Measurements from ENCODE around the gene FLYWCH2. TPM values are rescaled to one million over a fixed set of nuclear protein-coding genes. Genes with fewer than 3 reads are reported as not detected.

The FLYWCH2 gene
- total and polyA plus RNA-seq, 2 of the 4 experiments (the other 2 are of a cell fraction) = 42.3 to 66.3 TPM

GRCh38 chr16:2841606-2842339, 41.2 kb upstream of the FLYWCH2 start:
- Histone ChIP-seq H3K14ac (replicated peaks; ENCODE audit: low read depth, low read length) (no peak overlapping the region), H2AK5ac (ENCODE audit: low read depth, low read length) (no peak overlapping the region), H3K4ac (ENCODE audit: low read depth, low read length) (no peak overlapping the region), H2BK15ac (ENCODE audit: low read depth, low read length) (no peak overlapping the region), H3K18ac (ENCODE audit: low read depth, low read length) (no peak overlapping the region), H3K9ac (ENCODE audit: low read depth, low read length) (no peak overlapping the region), H2AFZ (replicated peaks; ENCODE audit: low read length, poor library complexity) (peak overlapping the region; percentile 78), H3K79me1 (ENCODE audit: low read depth in 1 of 2, low read length in 2 of 2) (no peaks in the 10 kb centered on the region), H3K9me3 (ENCODE audit: control insufficient read depth, insufficient read depth, low read length) (no peaks in the 10 kb centered on the region), H4K5ac (ENCODE audit: low read depth, low read length) (no peak overlapping the region), H2AK9ac (replicated peaks; ENCODE audit: low read depth, low read length, poor library complexity) (no peak overlapping the region), H3K23ac (ENCODE audit: low read depth, low read length) (no peak overlapping the region), H2BK5ac (ENCODE audit: low read depth, low read length, poor library complexity, severe bottlenecking) (no peak overlapping the region), H3K36me3 (ENCODE audit: control insufficient read depth, insufficient read depth, low read length) (no peaks in the 10 kb centered on the region), H4K8ac (ENCODE audit: low read depth in 2 of 2, low read length in 2 of 2) (peak overlapping the region in 1 of 2 experiments; percentile 82; a peak in 1 of 4 replicates), H3K9me1 (ENCODE audit: insufficient read depth, low read length) (peaks cover under 1% of the 10 kb centered on the region), H3K4me3 (ENCODE audit: insufficient read depth, low read depth, low read length) (no peak overlapping the region), H2BK120ac (ENCODE audit: low read depth, low read length) (no peak overlapping the region), H3K4me1 (ENCODE audit: control insufficient read depth, insufficient read depth, low read length) (peaks cover 3% of the 10 kb centered on the region), H4K91ac (ENCODE audit: insufficient read depth, low read depth, low read length) (no peak overlapping the region), H3K56ac (ENCODE audit: extremely low read depth, insufficient read depth, low read length) (no peak overlapping the region), H3K4me2 (ENCODE audit: low read depth, low read length) (no peak overlapping the region), H3K27ac (ENCODE audit: insufficient read depth, low read length) (no peak overlapping the region), H3K27me3 (ENCODE audit: control insufficient read depth, insufficient read depth, low read length) (no peaks in the 10 kb centered on the region; the same call in 1 of the 2 replicates), H4K20me1 (ENCODE audit: insufficient read depth, low read length) (no peaks in the 10 kb centered on the region), H2BK20ac (ENCODE audit: low read depth, low read length) (no peak overlapping the region)
- dilution Hi-C loops (cut with HindIII; ENCODE audit: low sequenced_read_pairs, unreplicated experiment) (no loop called here), in situ Hi-C loops (cut with MboI; ENCODE audit: low sequenced_read_pairs) (no loop called here), intact Hi-C loops (cut with micrococcal nuclease) (no loop called here)
- DNase-seq (no peak), ATAC-seq (ENCODE audit: low read depth) (no peak)
- no TSS peak for BruUV-seq (replicated peaks)
- 92% methylated on average over 2 of the region's 18 CpGs; no CpG with 5 or more reads in 1 of the 2 experiments for WGBS, 2 experiments (ENCODE audit: extremely low coverage in 2 of 2, insufficient read length in 1 of 2)
- ChIA-PET POLR2A (ENCODE audit: unreplicated experiment) (no interaction called here), CTCF (no interaction called here)
- TF ChIP-seq CTCF (conservative IDR thresholded peaks at IDR 0.05; ENCODE audit: low read depth, low read length) (no peak), BHLHE40 (IDR thresholded peaks at IDR 0.05; ENCODE audit: low read depth, low read length) (no peak), NFE2L2 (IDR thresholded peaks at IDR 0.05; ENCODE audit: low read depth, low read length) (no peak), POLR2A (IDR thresholded peaks at IDR 0.05; ENCODE audit: low read depth, low read length) (no peak), RFX5 (IDR thresholded peaks at IDR 0.05; ENCODE audit: low read depth, low read length) (no peak), RAD21 (IDR thresholded peaks at IDR 0.05; ENCODE audit: low read length) (no peak), ELK1 (IDR thresholded peaks at IDR 0.05; ENCODE audit: borderline replicate concordance, low read depth, low read length) (no peak), USF2 (IDR thresholded peaks at IDR 0.05; ENCODE audit: low read depth, low read length) (no peak), MAZ (IDR thresholded peaks at IDR 0.05; ENCODE audit: borderline replicate concordance, low read depth, low read length) (no peak), SMC3 (IDR thresholded peaks at IDR 0.05; ENCODE audit: low read depth, low read length) (no peak), CEBPB (IDR thresholded peaks at IDR 0.05; ENCODE audit: low read depth, low read length) (no peak), FOS (IDR thresholded peaks at IDR 0.05; ENCODE audit: low read depth, low read length) (no peak), CHD1 (IDR thresholded peaks at IDR 0.05; ENCODE audit: low read depth, low read length) (no peak), MXI1 (IDR thresholded peaks at IDR 0.05; ENCODE audit: borderline replicate concordance, low read depth, low read length) (no peak), MAFK (IDR thresholded peaks at IDR 0.05; ENCODE audit: low read depth, low read length) (no peak)
